BJ (cell line): ENCODE results near the gene BCAR3. TPM values are rescaled to one million over a fixed set of nuclear protein-coding genes. Genes with fewer than 3 reads are reported as not detected.

Experiments used
- CTCF ChIA-PET: fragments of 350-600 bp; formaldehyde crosslinking; extraction: SDS; loops from one replicate; lab custom pipeline; 2021; ENCODE audit warnings: antibody characterized with exemption, inconsistent platforms; lab: Yijun Ruan, JAX
- POLR2A ChIA-PET: fragments of 300-600 bp; sonication (Branson Sonifier 250); formaldehyde crosslinking; extraction: SDS; loops from one replicate; lab custom pipeline; 2021; ENCODE audit warnings: antibody characterized with exemption; lab: Charles Lee
- DNase-seq: peaks from one replicate; pipeline ENCODE4 v3.0.0-alpha.2; 2011; ENCODE audit warnings: low read depth
- H3K27me3 ChIP-seq: 2 replicates; pipeline ENCODE4 v1.6.0; 2011; ENCODE audit warnings: low read length; ENCODE audit not compliant: control insufficient read depth, insufficient read depth
- H3K36me3 ChIP-seq: 2 replicates; pipeline ENCODE4 v1.5.1; 2011; ENCODE audit warnings: low read length; ENCODE audit not compliant: control insufficient read depth, insufficient read depth
- H3K4me3 ChIP-seq: 2 replicates; pipeline ENCODE4 v1.5.1; 2011; ENCODE audit warnings: low read depth, mild to moderate bottlenecking, control low read depth, low read length
- polyA plus RNA-seq: library from polyadenylated mRNA; depleted of rRNA; stranded (reverse); fragments of >200 nt; gene quantifications from 2 replicates; pipeline ENCODE4 v1.2.3, GENCODE V29; 2011
- TF ChIP-seq, protein P1 (sequence below): IDR thresholded peaks from 2 replicates; pipeline ENCODE4 v1.5.1; 2011; ENCODE audit warnings: low read depth, mild to moderate bottlenecking, control low read depth, inconsistent platforms, low read length, moderate library complexity; ENCODE audit not compliant: insufficient read depth

BCAR3 gene
- polyA plus RNA-seq, 1 experiment = 31.7 TPM

DNA sequence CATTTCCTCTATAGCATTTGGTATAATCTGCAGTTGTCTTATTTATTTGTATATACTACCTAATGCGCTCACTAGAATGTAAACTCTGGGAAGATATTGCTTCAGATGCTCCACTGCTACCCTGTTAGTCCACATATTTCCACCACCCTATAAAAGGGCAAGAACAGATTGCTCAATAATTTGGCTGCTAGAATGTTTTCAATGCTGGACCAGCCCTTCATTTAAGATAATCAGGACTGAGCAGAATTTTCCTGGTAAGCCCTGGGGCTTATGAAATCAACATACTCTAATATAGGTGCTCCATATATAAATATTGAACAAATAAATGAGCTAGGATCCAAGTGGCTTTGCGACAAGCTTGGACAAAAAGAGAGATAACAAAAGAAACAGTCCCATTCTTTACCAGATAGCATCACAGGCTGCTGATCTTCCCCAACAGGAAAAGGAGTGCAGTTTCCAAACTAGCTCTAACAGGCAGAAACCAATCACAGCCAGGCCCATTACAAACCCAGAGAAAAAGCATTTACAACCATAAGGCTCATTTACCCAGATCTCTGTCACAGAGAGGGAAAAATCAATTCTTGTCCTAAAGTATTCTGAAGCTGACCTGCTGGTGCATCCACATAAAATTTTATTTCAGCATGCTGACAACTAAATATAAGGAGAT lies 8.3 kb downstream of the BCAR3 start:
- ChIA-PET POLR2A (no interaction called here), CTCF (interaction anchor here (1.0 to 2.3 kb wide), 7 partner anchors 13 to 141 kb away, joined by 3 to 8 read pairs (median 4); no protein-coding TSS in a partner anchor)
- TF ChIP-seq, protein P1, sequence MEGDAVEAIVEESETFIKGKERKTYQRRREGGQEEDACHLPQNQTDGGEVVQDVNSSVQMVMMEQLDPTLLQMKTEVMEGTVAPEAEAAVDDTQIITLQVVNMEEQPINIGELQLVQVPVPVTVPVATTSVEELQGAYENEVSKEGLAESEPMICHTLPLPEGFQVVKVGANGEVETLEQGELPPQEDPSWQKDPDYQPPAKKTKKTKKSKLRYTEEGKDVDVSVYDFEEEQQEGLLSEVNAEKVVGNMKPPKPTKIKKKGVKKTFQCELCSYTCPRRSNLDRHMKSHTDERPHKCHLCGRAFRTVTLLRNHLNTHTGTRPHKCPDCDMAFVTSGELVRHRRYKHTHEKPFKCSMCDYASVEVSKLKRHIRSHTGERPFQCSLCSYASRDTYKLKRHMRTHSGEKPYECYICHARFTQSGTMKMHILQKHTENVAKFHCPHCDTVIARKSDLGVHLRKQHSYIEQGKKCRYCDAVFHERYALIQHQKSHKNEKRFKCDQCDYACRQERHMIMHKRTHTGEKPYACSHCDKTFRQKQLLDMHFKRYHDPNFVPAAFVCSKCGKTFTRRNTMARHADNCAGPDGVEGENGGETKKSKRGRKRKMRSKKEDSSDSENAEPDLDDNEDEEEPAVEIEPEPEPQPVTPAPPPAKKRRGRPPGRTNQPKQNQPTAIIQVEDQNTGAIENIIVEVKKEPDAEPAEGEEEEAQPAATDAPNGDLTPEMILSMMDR = no peak
- no peaks in the 10 kb centered on the region for H3K27me3 ChIP-seq
- no peak overlapping the region for H3K4me3 ChIP-seq
- DNase-seq = no peak
- peaks cover 4% of the 10 kb centered on the region; the same call in 1 of the 2 replicates for H3K36me3 ChIP-seq

DNA sequence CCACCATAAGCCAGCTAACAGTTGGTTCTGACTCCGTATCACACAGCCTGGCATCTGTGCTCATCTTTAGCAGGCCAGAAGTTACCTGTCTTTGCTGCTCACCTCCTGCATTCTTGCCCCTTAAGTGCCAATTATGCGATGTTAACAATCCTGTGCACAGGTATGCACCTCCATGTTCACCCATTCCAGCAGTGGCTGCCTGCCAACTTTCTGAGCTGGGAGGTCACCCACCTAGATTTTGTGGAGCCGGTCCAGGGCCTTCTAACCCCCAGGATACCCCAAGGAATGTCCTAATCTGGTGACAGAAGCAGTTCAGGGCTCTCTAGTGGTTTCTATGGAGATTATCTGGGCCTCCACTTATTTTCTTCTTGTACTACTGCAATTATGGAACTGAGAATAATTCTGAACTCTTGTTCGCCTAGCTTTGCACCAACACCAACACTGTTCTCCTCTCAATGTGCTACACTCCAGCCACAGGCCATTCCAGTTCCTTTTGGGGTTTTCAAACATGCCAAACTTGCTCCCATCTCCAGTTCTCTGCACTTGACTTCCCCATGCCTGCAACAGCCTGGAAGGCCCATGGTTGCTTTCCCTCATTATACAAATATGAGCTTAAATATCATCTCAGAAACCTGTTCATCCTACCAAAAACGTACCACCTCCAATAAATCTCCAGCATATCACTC lies 9.0 kb downstream of the BCAR3 start:
- POLR2A ChIA-PET = no interaction called here
- DNase-seq = no peak
- Histone ChIP-seq H3K27me3 (no peaks in the 10 kb centered on the region), H3K4me3 (no peak overlapping the region), H3K36me3 (peaks cover 4% of the 10 kb centered on the region; the same call in 1 of the 2 replicates)
- TF ChIP-seq, protein P1 = no peak
- CTCF ChIA-PET = interaction anchor here (0.9 to 2.3 kb wide), 7 partner anchors 8 to 141 kb away, joined by 3 to 8 read pairs (median 5); partner anchors contain the start of gene BCAR3

DNA sequence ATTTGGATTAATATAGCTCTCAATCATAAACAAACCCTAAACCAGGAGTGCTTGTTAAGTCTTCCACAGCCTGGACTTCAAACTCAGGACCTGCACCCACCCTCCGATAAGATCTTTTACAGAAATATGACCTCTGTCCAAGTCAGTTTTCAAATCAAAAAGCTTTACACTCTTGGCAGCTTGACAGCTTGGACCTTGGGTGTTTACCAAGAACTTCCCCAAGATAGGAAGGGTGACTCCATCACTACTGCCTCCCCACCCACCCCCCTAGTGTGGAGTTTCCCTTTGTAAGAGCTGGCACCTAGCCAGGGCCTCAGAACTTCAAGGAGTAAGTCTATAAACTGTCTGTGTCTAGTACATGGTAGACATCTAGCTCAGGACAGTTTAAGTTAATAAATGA lies 9.6 kb downstream of the BCAR3 start:
- no peak overlapping the region for H3K4me3 ChIP-seq
- TF ChIP-seq, protein P1 = no peak
- POLR2A ChIA-PET = no interaction called here
- H3K36me3 ChIP-seq = peaks cover 5% of the 10 kb centered on the region; the same call in 1 of the 2 replicates
- DNase-seq = no peak
- CTCF ChIA-PET = interaction anchor here (0.6 to 2.3 kb wide), 4 partner anchors 9 to 142 kb away, joined by 3 to 8 read pairs (median 6); partner anchors contain the start of gene BCAR3
- H3K27me3 ChIP-seq = no peaks in the 10 kb centered on the region

DNA sequence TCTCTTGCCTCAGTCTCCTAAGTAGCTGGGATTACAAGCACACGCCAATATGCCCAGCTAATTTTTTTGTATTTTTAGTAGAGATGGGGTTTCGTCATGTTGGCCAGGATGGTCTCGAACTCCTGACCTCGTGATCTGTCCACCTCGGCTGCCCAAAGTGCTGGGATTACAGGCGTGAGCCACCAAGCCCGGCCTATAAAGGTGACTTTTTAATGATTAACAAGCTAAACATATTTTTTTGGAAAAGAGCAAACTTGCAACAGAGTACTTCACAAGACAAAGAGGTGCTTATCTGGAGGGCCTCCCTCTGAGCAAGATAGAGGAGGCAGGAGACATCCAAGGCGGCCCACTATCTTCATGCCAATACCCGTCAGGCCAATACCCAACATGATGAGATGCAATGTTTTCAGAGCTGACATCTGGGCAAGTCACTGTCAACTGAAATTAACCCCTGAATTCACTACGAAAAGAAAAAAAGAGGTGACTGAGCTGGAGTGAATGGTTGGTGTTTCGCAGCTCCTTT lies 10.5 kb downstream of the BCAR3 start:
- TF ChIP-seq, protein P1 = no peak
- CTCF ChIA-PET = interaction anchor here (0.6 to 4.1 kb wide), 5 partner anchors 10 to 143 kb away, joined by 3 to 17 read pairs (median 4); partner anchors contain the start of gene BCAR3
- Histone ChIP-seq H3K36me3 (peaks cover 7% of the 10 kb centered on the region; the same call in 1 of the 2 replicates), H3K27me3 (no peaks in the 10 kb centered on the region), H3K4me3 (no peak overlapping the region)
- DNase-seq = no peak
- POLR2A ChIA-PET = no interaction called here

DNA sequence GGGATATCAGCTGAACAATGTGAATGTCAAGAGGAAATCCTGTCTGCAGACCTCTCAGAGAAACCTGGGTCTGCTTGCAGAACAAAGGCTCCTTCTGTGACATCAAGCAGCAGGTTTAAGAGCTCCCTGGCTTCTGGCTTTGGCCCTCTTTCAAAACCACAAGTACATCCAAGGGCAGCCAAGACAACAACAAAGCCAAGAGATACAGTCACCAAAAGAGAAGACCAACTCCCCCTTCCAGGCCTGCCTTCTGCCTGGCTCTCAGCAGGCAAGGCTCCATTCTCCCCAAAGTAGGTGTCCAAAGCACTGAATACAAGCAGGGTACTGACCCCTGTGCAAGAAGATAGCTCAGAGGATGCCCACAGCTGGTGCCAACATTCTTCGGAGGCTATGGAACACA lies 11.5 kb downstream of the BCAR3 start:
- Histone ChIP-seq H3K4me3 (no peak overlapping the region), H3K36me3 (peaks cover 7% of the 10 kb centered on the region; the same call in 1 of the 2 replicates), H3K27me3 (no peaks in the 10 kb centered on the region)
- ChIA-PET CTCF (interaction anchor here (1.4 to 4.1 kb wide), 4 partner anchors 8 to 143 kb away, joined by 4 to 18 read pairs (median 13); partner anchors contain the start of gene BCAR3), POLR2A (interaction anchor here (0.6 to 0.7 kb wide), 2 partner anchors 176 to 199 kb away, joined by 3 read pairs; no protein-coding TSS in a partner anchor)
- TF ChIP-seq, protein P1 = no peak
- DNase-seq = no peak
